WTC11 (cell line): ENCODE measurements around the gene LGALSL. TPM values are rescaled to one million over a fixed set of nuclear protein-coding genes. Genes with fewer than 3 reads are reported as not detected.

Experiments used
- ATAC-seq: fragments of 200-7000 bp; cut with Tn5 transposase; 2 replicates; pipeline ENCODE4 v1.10.0; 2021; ENCODE audit warnings: mild to moderate bottlenecking, moderate library complexity
- CTCF ChIA-PET: fragments of 300-600 bp; sonication (Branson Sonifier 250); formaldehyde crosslinking; loops from one replicate; lab custom pipeline; 2021; ENCODE audit warnings: antibody characterized with exemption; lab: Charles Lee
- POLR2A ChIA-PET: fragments of 350-600 bp; sonication (Branson Sonifier 250); formaldehyde crosslinking; loops from one replicate; lab custom pipeline; 2021; ENCODE audit warnings: antibody characterized with exemption; lab: Charles Lee
- DNase-seq: peaks from one replicate; pipeline ENCODE4 v3.0.0; 2021; ENCODE audit warnings: low spot score
- H3K27ac Mint-ChIP-seq: 2 replicates; pipeline ENCODE4 v1.8.0; 2021; ENCODE audit warnings: mixed read lengths
- H3K27me3 Mint-ChIP-seq: 2 replicates; pipeline ENCODE4 v1.8.0; 2021; ENCODE audit warnings: low read depth, mild to moderate bottlenecking, moderate library complexity, mixed read lengths
- H3K36me3 Mint-ChIP-seq: 2 replicates; pipeline ENCODE4 v1.8.0; 2021; ENCODE audit warnings: mixed read lengths
- H3K4me1 Mint-ChIP-seq: 2 replicates; pipeline ENCODE4 v1.8.0; 2022; ENCODE audit warnings: mixed read lengths
- H3K4me3 Mint-ChIP-seq: 2 replicates; pipeline ENCODE4 v1.8.0; 2021; ENCODE audit warnings: mild to moderate bottlenecking, moderate library complexity, mixed read lengths
- H3K9me3 Mint-ChIP-seq: 2 replicates; pipeline ENCODE4 v1.8.0; 2021; ENCODE audit warnings: mixed read lengths
- ARID4B ChIP-seq: sonication (generic); formaldehyde crosslinking; IDR thresholded peaks from 2 replicates; pipeline ENCODE4 v1.8.0; 2023; ENCODE audit warnings: missing genetic modification reagents, mild to moderate bottlenecking, borderline replicate concordance
- ATF3 ChIP-seq: sonication (generic); formaldehyde crosslinking; conservative IDR thresholded peaks from 2 replicates; pipeline ENCODE4 v1.8.1; 2022; ENCODE audit warnings: mild to moderate bottlenecking, missing genetic modification reagents
- CREB1 ChIP-seq: sonication (generic); formaldehyde crosslinking; IDR thresholded peaks from 2 replicates; pipeline ENCODE4 v1.8.0; 2023; ENCODE audit warnings: mild to moderate bottlenecking, missing genetic modification reagents
- EMX1 ChIP-seq: fragments of 250-450 bp; sonication (Bioruptor Pico); IDR thresholded peaks from 2 replicates; pipeline ENCODE4 v1.8.0; 2021; ENCODE audit warnings: mild to moderate bottlenecking
- GTF2I ChIP-seq: fragments of 250-450 bp; sonication (Bioruptor Pico); conservative IDR thresholded peaks from 2 replicates; pipeline ENCODE4 v1.4.0; 2021; ENCODE audit warnings: mild to moderate bottlenecking
- HMGA2 ChIP-seq: fragments of 250-450 bp; sonication (Bioruptor Pico); IDR thresholded peaks from 2 replicates; pipeline ENCODE4 v1.4.0; 2021; ENCODE audit warnings: mild to moderate bottlenecking, moderate library complexity
- OVOL2 ChIP-seq: fragments of 250-450 bp; sonication (Bioruptor Pico); IDR thresholded peaks from 2 replicates; pipeline ENCODE4 v1.9.0; 2021; ENCODE audit warnings: mild to moderate bottlenecking, borderline replicate concordance
- SMAD4 ChIP-seq: sonication (generic); formaldehyde crosslinking; IDR thresholded peaks from 2 replicates; pipeline ENCODE4 v1.8.0; 2022; ENCODE audit warnings: mild to moderate bottlenecking, missing genetic modification reagents
- ZBTB21 ChIP-seq: sonication (generic); formaldehyde crosslinking; IDR thresholded peaks from 2 replicates; pipeline ENCODE4 v1.8.1; 2023; ENCODE audit warnings: mild to moderate bottlenecking, missing genetic modification reagents, borderline replicate concordance
- ZMAT4 ChIP-seq: fragments of 250-450 bp; sonication (Bioruptor Pico); IDR thresholded peaks from 2 replicates; pipeline ENCODE4 v1.9.0; 2021; ENCODE audit warnings: mild to moderate bottlenecking
- ZNF219 ChIP-seq: sonication (generic); formaldehyde crosslinking; IDR thresholded peaks from 2 replicates; pipeline ENCODE4 v1.8.0; 2023; ENCODE audit warnings: missing genetic modification reagents, mild to moderate bottlenecking, borderline replicate concordance
- ZNF281 ChIP-seq: sonication (generic); formaldehyde crosslinking; IDR thresholded peaks from 2 replicates; pipeline ENCODE4 v1.8.0; 2023; ENCODE audit warnings: mild to moderate bottlenecking, missing genetic modification reagents
- ZNF317 ChIP-seq: sonication (generic); formaldehyde crosslinking; IDR thresholded peaks from 2 replicates; pipeline ENCODE4 v1.8.1; 2023; ENCODE audit warnings: low read depth, mild to moderate bottlenecking, moderate library complexity, missing genetic modification reagents, borderline replicate concordance
- total RNA-seq: library from RNA; stranded (reverse); gene quantifications from 3 replicates; pipeline ENCODE4 v1.2.3, GENCODE V29; 2021
- TF ChIP-seq, protein P1 (sequence below): sonication (generic); formaldehyde crosslinking; IDR thresholded peaks from 2 replicates; pipeline ENCODE4 v1.8.0; 2022; ENCODE audit warnings: mild to moderate bottlenecking, missing genetic modification reagents
- TF ChIP-seq, protein P2 (sequence below): sonication (generic); formaldehyde crosslinking; IDR thresholded peaks from 2 replicates; pipeline ENCODE4 v1.8.1; 2023; ENCODE audit warnings: mild to moderate bottlenecking, missing genetic modification reagents, moderate library complexity
- TF ChIP-seq, protein P3 (sequence below): sonication (generic); formaldehyde crosslinking; IDR thresholded peaks from 2 replicates; pipeline ENCODE4 v1.8.1; 2022; ENCODE audit warnings: low read depth, mild to moderate bottlenecking, moderate library complexity, missing genetic modification reagents, borderline replicate concordance
- TF ChIP-seq, protein P4 (sequence below): fragments of 250-450 bp; sonication (Bioruptor Pico); IDR thresholded peaks from 2 replicates; pipeline ENCODE4 v1.9.0; 2021; ENCODE audit warnings: moderate library complexity, mild to moderate bottlenecking, inconsistent platforms, borderline replicate concordance

Gene LGALSL
- total RNA-seq, 1 experiment from 2014 or later = 21.0 TPM

- no peak for TF ChIP-seq ZMAT4 (CRISPR knock-in tag)
These were observed 34.3 kb upstream of the LGALSL start (continued) for GRCh38 chr2:64419596-64420165.

DNA sequence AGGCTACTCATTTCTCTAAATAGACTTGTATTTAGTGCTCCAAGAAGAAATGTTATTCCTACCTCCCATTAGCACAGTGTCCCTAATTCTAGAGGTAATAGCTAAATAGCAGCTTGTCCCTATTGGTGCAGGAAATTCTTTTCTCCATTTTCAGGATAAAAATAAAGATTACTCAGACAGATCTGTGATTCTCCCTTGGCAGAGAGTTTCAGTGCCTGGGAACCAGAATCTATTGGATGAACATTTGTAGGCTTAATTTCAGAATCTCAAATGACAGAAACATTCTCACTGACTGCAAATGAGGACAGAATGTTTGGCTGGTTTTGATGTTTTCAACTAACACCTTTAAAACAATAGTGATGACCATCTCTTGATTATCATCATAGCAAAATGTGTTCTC is 33.3 kb upstream of the LGALSL start:
- no peaks in the 10 kb centered on the region for H3K27me3 Mint-ChIP-seq
- no peak for TF ChIP-seq ZBTB21 (CRISPR knock-in tag)
- no peak for TF ChIP-seq OVOL2 (CRISPR knock-in tag)
- TF ChIP-seq, all 79 proteins: peak for 0
- no peak overlapping the region for H3K27ac Mint-ChIP-seq
- H3K36me3 Mint-ChIP-seq = no peaks in the 10 kb centered on the region
- CTCF ChIA-PET = no interaction called here
- ATAC-seq = no peak
- POLR2A ChIA-PET = interaction anchor here (0.7 kb wide), 1 partner anchor 17 kb away, joined by 3 read pairs; no protein-coding TSS in a partner anchor
- no peaks in the 10 kb centered on the region for H3K9me3 Mint-ChIP-seq
- DNase-seq = no peak
- peaks cover 11% of the 10 kb centered on the region for H3K4me1 Mint-ChIP-seq
- no peak overlapping the region for H3K4me3 Mint-ChIP-seq

- Mint-ChIP-seq H3K27me3 (no peaks in the 10 kb centered on the region), H3K36me3 (no peaks in the 10 kb centered on the region), H3K27ac (no peak overlapping the region), H3K9me3 (no peaks in the 10 kb centered on the region), H3K4me3 (no peak overlapping the region), H3K4me1 (peaks cover 11% of the 10 kb centered on the region)
- CTCF ChIA-PET = no interaction called here
- ATAC-seq = no peak
- TF ChIP-seq, protein P1, sequence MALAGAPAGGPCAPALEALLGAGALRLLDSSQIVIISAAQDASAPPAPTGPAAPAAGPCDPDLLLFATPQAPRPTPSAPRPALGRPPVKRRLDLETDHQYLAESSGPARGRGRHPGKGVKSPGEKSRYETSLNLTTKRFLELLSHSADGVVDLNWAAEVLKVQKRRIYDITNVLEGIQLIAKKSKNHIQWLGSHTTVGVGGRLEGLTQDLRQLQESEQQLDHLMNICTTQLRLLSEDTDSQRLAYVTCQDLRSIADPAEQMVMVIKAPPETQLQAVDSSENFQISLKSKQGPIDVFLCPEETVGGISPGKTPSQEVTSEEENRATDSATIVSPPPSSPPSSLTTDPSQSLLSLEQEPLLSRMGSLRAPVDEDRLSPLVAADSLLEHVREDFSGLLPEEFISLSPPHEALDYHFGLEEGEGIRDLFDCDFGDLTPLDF (CRISPR knock-in tag) = no peak
- TF ChIP-seq ATF3 (CRISPR knock-in tag) (no peak), GTF2I (CRISPR knock-in tag) (no peak), SMAD4 (CRISPR knock-in tag) (no peak), ARID4B (CRISPR knock-in tag) (no peak), CREB1 (CRISPR knock-in tag) (no peak), EMX1 (CRISPR knock-in tag) (no peak), ZNF281 (CRISPR knock-in tag) (no peak), ZNF219 (no peak), ZNF317 (no peak), HMGA2 (CRISPR knock-in tag) (no peak)
- TF ChIP-seq, protein P2, sequence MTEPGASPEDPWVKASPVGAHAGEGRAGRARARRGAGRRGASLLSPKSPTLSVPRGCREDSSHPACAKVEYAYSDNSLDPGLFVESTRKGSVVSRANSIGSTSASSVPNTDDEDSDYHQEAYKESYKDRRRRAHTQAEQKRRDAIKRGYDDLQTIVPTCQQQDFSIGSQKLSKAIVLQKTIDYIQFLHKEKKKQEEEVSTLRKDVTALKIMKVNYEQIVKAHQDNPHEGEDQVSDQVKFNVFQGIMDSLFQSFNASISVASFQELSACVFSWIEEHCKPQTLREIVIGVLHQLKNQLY = no peak
- TF ChIP-seq, protein P3, sequence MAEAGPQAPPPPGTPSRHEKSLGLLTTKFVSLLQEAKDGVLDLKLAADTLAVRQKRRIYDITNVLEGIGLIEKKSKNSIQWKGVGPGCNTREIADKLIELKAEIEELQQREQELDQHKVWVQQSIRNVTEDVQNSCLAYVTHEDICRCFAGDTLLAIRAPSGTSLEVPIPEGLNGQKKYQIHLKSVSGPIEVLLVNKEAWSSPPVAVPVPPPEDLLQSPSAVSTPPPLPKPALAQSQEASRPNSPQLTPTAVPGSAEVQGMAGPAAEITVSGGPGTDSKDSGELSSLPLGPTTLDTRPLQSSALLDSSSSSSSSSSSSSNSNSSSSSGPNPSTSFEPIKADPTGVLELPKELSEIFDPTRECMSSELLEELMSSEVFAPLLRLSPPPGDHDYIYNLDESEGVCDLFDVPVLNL = no peak
- TF ChIP-seq, protein P4, sequence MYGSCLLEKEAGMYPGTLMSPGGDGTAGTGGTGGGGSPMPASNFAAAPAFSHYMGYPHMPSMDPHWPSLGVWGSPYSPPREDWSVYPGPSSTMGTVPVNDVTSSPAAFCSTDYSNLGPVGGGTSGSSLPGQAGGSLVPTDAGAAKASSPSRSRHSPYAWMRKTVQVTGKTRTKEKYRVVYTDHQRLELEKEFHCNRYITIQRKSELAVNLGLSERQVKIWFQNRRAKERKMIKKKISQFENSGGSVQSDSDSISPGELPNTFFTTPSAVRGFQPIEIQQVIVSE (CRISPR knock-in tag) = no peak
- DNase-seq = no peak
- POLR2A ChIA-PET = interaction anchor here (0.7 kb wide), 1 partner anchor 17 kb away, joined by 3 read pairs; no protein-coding TSS in a partner anchor
These were observed 32.8 kb upstream of the LGALSL start for GRCh38 chr2:64421201-64421600.
